Globus pallidus (tissue), 1 donor: ENCODE results near the gene DUSP11.
"Not testable (repeated sequence)": the region's sequence is repeated elsewhere in the genome, so short reads cannot be mapped to it uniquely, and the experiment has no call there.

ENCODE experiments used
- DNase-seq: peaks from one replicate; pipeline ENCODE4 v3.0.0-alpha.2; 2015; ENCODE audit warnings: low spot score

Gene DUSP11

GRCh38 chr2:73779467-73780236, at the start of gene DUSP11:
Gene DUSP11, minus strand, starts transcription at chr2:73780103. Its CDS starts 129 bp downstream, at chr2:73779974.
- peak; percentile 94 for DNase-seq

GRCh38 chr2:73828818-73829570, 49.1 kb upstream of the DUSP11 start, which contains the start of gene STAMBP:
Gene STAMBP, plus strand, starts transcription at chr2:73828961. Its CDS starts 1,896 bp downstream, at chr2:73830857.
- peak; percentile 97 for DNase-seq

GRCh38 chr2:73828389-73828817, 48.5 kb upstream of the DUSP11 start:
- DNase-seq = no peak

DNA sequence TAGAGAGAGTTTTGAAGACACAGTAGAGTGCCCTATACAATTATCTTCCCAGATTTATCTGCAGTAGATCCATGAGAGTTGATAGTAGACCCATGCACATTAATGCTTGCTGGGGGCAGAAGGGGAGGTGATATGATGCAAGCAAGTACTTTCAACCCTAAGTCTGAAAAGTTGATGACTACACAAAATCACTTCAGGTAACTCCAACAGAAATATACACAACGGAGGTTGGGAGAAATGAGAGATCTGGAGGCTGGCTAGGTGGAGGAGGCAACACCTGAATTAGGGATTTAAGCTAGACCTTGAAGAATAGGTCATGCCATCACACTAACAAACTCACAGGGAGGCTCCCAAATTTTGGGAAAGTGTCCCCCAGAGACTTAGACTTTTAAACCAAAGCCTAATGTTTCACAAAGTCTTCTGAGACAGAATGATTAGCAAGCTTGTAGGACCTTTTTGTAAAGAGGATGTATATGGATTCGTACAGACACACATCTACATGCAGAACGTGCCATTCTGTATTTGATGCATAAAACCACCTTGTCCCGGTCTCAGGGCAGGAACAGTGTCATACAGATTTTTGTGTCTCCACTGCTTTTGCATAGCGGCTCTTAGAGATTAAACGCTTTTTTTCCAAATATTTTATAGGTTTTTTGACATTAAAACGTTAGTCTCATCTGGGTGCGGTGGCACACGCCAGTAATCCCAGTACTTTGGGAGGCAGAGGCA, 47.9 kb upstream of the DUSP11 start:
- DNase-seq = no peak

DNA sequence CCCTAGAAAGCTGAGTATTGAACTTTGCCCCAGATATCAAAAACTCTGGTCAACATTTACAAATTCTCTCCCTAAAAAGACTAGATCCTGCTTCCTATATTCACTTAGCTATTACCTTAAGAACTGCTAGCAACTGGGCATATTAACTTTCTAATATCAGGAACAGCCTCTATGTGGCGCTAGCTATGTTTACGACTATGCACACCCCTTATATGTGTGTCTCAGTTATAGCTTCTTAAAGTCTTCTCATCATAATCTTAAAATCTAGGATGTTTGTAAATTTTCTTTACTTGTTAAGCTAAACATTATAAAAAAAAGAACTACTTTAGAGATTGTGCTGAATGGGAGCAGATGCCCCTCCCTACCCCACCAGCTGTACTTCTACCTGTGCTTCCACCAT, 47.1 kb upstream of the DUSP11 start:
- no peak for DNase-seq

GRCh38 chr2:73825408-73825807, 45.5 kb upstream of the DUSP11 start:
- no peak for DNase-seq

GRCh38 chr2:73823916-73824523, 44.1 kb upstream of the DUSP11 start:
- peak; percentile 77 for DNase-seq

DNA sequence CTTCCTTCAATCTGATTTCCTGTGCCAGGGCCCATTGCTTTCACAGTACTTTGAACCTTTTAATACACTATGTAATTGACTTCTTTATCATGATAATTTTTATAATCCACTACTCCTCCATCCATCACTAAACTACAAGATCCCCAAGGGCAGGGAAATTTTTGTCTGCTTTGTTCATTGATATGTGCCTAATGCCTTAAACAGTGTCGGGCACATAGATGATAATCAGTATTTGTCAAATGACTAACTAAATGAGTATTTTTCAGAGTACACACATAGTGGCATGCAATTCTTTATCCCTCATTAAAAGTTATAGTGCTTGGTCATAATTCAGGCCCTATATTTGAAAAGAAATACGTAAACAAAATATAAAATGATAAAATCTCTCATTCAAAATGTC, 43.5 kb upstream of the DUSP11 start:
- no peak for DNase-seq

DNA sequence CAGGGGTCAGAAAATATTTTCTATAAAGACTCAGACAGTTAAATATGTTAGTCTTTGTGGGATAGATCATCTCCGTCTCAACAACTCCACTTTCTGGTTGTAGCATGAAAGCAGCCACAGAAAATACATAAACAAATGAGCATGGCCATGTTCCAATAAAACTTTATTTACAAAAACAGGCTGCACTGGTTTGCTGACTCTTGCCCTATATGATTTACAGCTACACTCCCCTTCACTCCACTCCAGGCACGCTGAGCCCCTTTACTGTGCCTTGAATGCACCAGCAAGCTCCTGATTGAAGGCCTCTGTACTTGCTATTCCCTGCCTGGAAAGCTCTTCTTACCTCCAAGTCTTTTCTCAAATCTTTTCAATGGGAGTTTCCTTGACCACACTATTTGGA, 43.1 kb upstream of the DUSP11 start:
- DNase-seq = no peak

- DNase-seq = no peak
These were observed 42.4 kb upstream of the DUSP11 start for GRCh38 chr2:73822276-73822675.

DNA sequence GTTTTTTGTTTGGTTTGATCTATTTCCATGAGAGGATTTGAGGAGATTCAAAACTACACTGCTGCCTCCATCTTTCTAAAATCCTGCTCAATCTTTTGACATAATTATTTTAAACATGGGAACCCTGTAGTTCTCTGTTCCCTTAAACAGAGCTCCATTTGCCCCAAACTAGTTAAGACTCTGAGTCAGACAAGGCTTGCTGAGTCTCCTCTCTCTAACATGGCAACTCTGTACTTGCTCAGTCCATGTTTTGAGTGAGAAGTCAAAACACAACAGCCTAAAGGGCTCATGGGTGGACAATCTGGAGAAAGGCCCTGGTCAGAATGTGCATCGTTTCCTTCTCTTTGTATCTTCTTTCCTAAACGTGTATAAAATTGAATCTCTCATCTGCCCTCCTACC, 41.8 kb upstream of the DUSP11 start:
- no peak for DNase-seq

- no peak for DNase-seq
These were observed 41.3 kb upstream of the DUSP11 start for GRCh38 chr2:73821227-73821626.

DNA sequence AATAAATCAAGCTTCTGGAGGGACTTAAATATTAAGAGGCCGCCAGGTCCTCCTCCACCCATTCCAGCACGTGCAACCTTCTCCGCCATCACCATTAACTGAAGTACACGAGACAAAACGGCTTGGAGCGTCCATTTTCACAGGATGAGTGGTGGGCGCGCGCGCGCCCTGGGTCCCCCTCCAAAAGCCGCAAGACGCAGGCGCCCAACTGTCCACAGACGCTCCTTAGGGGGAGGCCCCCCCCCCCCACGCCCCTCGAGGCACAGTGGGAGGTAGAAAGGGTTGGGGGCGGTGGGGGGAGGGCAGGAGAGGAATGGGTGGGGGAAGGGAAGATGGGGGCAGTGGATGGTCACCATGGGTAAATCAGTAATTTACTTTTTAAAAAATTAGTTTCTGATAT, 38.4 kb upstream of the DUSP11 start:
- no peak for DNase-seq

GRCh38 chr2:73812635-73813034, 32.7 kb upstream of the DUSP11 start:
- no peak for DNase-seq

DNA sequence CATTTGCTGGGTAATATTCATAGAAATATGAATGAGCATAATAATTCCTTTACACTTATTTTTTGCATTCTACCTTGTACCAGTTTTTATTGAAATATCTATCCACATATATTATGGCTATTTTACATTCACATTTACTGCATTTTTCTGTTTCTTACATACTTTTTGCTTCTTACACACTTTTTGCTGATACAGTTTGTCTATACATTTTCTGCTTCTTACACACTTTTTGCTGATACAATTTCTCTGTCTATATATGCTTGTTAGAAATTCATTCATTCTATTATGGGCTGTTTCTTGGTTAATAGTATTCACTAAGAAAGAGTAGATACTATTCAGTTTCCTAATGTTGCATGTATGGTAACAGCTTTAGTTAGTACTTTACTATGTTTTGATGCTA, 32.0 kb upstream of the DUSP11 start:
- DNase-seq = no peak

DNA sequence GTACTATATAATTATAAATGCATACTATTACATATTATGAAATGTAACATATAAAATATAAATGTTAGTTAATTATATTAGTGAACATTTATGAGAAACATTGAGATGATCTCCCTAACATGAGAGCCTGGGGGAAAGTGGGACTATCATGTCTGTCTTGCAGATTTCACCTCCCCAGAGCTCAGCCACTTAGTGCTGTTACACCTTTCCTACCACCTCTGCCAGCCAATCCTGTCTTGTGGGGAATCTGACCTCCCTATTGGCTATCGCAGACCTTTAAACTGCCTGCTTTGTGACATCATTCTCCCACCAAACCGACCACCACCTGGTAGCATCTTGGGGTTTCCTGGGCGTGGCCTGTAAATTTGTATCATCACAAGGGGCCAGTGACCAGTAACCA, 4.0 kb upstream of the DUSP11 start, which contains the start of gene C2orf78:
Gene C2orf78 (plus strand): TSS at position 301 of the 400 bp plus-strand sequence. CDS start 127 bp downstream, outside the sequence.
- DNase-seq = not testable (repeated sequence)

GRCh38 chr2:73783402-73783801, 3.5 kb upstream of the DUSP11 start:
- not testable (repeated sequence) for DNase-seq

- DNase-seq = no peak
These were observed 307 bp upstream of the DUSP11 start for GRCh38 chr2:73780237-73780582.

GRCh38 chr2:73778867-73779466, 936 bp downstream of the DUSP11 start:
- not testable (repeated sequence) for DNase-seq

GRCh38 chr2:73776869-73777519, 2.9 kb downstream of the DUSP11 start:
- no peak for DNase-seq

DNA sequence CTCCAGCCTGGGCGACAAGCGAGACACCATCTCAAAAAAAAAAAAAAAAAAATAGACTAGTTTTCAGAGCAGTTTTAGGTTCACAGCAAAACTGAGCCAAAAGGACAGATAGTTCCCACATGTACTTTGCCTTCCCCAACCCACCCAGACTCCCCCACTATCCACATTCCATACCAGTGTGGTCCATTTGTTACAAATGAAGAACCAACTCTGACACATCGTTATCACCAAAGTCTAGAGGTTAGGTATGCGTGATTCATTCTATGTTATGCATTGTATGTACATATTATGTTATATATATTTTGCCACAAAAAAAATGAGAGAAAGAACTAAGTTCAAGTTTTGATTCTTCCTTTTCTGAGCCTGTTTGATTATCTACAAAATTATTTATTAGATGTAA, 3.5 kb downstream of the DUSP11 start:
- no peak for DNase-seq
